SU-DHL-6 (cell line): ENCODE data around the gene EFCAB3.

Experiments used
- CTCF ChIP-seq: fragments of 200-600 bp; sonication (generic); IDR thresholded peaks from one replicate; pipeline ENCODE4 v1.5.1; 2017; ENCODE audit warnings: antibody characterized with exemption, mild to moderate bottlenecking, low read length, moderate library complexity; ENCODE audit not compliant: insufficient read depth, poor library complexity, severe bottlenecking
- EZH2phosphoT487 ChIP-seq: fragments of 200-600 bp; sonication (generic), shearing (Covaris generic); conservative IDR thresholded peaks from 2 replicates; pipeline ENCODE4 v1.6.1; 2018; ENCODE audit warnings: mild to moderate bottlenecking, antibody characterized with exemption, low read length, moderate library complexity, mixed read lengths

GRCh38 chr17:62380253-62380652, at the start of gene EFCAB3:
- TF ChIP-seq CTCF (no peak), EZH2phosphoT487 (no peak)
